K562 (cell line): ENCODE data around the gene ZNF429. TPM values are rescaled to one million over a fixed set of nuclear protein-coding genes. Genes with fewer than 3 reads are reported as not detected.
A peak's percentile ranks its signal among the peaks of the same experiment; 100 is the strongest.

Experiments used
- ARID1B ChIP-seq: fragments of 450-650 bp; IDR thresholded peaks from 2 replicates; pipeline ENCODE4 v1.6.1; 2016; ENCODE audit warnings: antibody characterized with exemption, mild to moderate bottlenecking, inconsistent platforms
- ATF4 ChIP-seq: fragments of 450-650 bp; formaldehyde crosslinking; IDR thresholded peaks from 2 replicates; pipeline ENCODE4 v1.4.0; 2022; ENCODE audit warnings: mild to moderate bottlenecking, moderate library complexity
- ATF7 ChIP-seq: fragments of 450-650 bp; IDR thresholded peaks from 2 replicates; pipeline ENCODE4 v1.7.1; 2014; ENCODE audit warnings: mild to moderate bottlenecking, moderate library complexity
- BRD4 ChIP-seq: fragments of 200-600 bp; sonication (generic); IDR thresholded peaks from 2 replicates; pipeline ENCODE4 v1.6.1; 2017; ENCODE audit warnings: inconsistent platforms
- CEBPB ChIP-seq: fragments of 450-650 bp; IDR thresholded peaks from 2 replicates; pipeline ENCODE4 v1.6.1; 2016; ENCODE audit warnings: missing genetic modification characterization, missing compliant biosample characterization
- ETV5 ChIP-seq: sonication (generic); formaldehyde crosslinking; IDR thresholded peaks from 2 replicates; pipeline ENCODE4 v1.4.0; 2020; ENCODE audit warnings: low read depth, mild to moderate bottlenecking, missing genetic modification reagents
- HCFC1 ChIP-seq: IDR thresholded peaks from 2 replicates; pipeline ENCODE4 v1.6.1; 2012; ENCODE audit warnings: low read depth, low read length, improper control_type of control experiment
- HNRNPLL ChIP-seq: fragments of 200-400 bp; formaldehyde crosslinking; IDR thresholded peaks from 2 replicates; pipeline ENCODE4 v1.6.1; 2017; ENCODE audit warnings: low read length, low read depth, mild to moderate bottlenecking; ENCODE audit not compliant: poor library complexity, severe bottlenecking
- KAT2B ChIP-seq: IDR thresholded peaks from one replicate; pipeline ENCODE4 v1.6.1; 2012; ENCODE audit warnings: low read depth, mild to moderate bottlenecking, control low read depth, inconsistent platforms, low read length, moderate library complexity
- KDM5B ChIP-seq: fragments of 200-600 bp; sonication (generic); IDR thresholded peaks from 2 replicates; pipeline ENCODE4 v1.6.1; 2012; ENCODE audit warnings: low read depth, mild to moderate bottlenecking, moderate library complexity, low read length, control low read depth, inconsistent platforms; ENCODE audit not compliant: insufficient replicate concordance
- MLLT1 ChIP-seq, 2 experiments: fragments of 450-650 bp; IDR thresholded peaks; 2 replicates each; pipeline ENCODE4 v1.6.1; 2016
- MTA3 ChIP-seq: fragments of 450-650 bp; formaldehyde crosslinking; IDR thresholded peaks from 2 replicates; pipeline ENCODE4 v1.6.1; 2017; ENCODE audit warnings: mild to moderate bottlenecking, borderline replicate concordance
- POLR2AphosphoS5 ChIP-seq: IDR thresholded peaks from 2 replicates; pipeline ENCODE4 v1.6.1; 2011; ENCODE audit warnings: mild to moderate bottlenecking, low read depth, low read length, moderate library complexity; ENCODE audit not compliant: control insufficient read depth, insufficient read depth
- POLR2G ChIP-seq: fragments of 200-400 bp; formaldehyde crosslinking; IDR thresholded peaks from 2 replicates; pipeline ENCODE4 v1.6.1; 2017; ENCODE audit warnings: low read depth, mild to moderate bottlenecking, antibody characterized with exemption, low read length, moderate library complexity
- RBFOX2 ChIP-seq: fragments of 200-400 bp; formaldehyde crosslinking; IDR thresholded peaks from 2 replicates; pipeline ENCODE4 v1.6.1; 2017; ENCODE audit warnings: low read depth, mild to moderate bottlenecking, low read length, moderate library complexity
- STAT5B ChIP-seq: fragments of 250-450 bp; sonication (Bioruptor Pico); IDR thresholded peaks from 2 replicates; pipeline ENCODE4 v1.8.0; 2021; ENCODE audit warnings: mild to moderate bottlenecking, inconsistent platforms
- TAF7 ChIP-seq: fragments of 450-650 bp; IDR thresholded peaks from 2 replicates; pipeline ENCODE4 v1.6.1; 2016; ENCODE audit warnings: missing genetic modification characterization, missing compliant biosample characterization
- TOE1 ChIP-seq, 2 experiments: fragments of 450-650 bp in 1 of 2; sonication (generic) in 1 of 2; formaldehyde crosslinking in 1 of 2; IDR thresholded peaks; 2 replicates each; pipeline versions ENCODE4 v1.7.1 to v1.8.0; 2016 to 2022; ENCODE audit warnings: borderline replicate concordance in 2 of 2, mild to moderate bottlenecking in 2 of 2, antibody characterized with exemption in 1 of 2, inconsistent platforms in 1 of 2, low read depth in 1 of 2, missing genetic modification reagents in 1 of 2, moderate library complexity in 1 of 2
- YY1 ChIP-seq, 3 experiments: IDR thresholded peaks; 2 replicates each; pipeline ENCODE4 v1.6.1; 2011; ENCODE audit warnings: low read length in 2 of 3, mild to moderate bottlenecking in 2 of 3, moderate library complexity in 2 of 3, borderline replicate concordance in 1 of 3, control low read depth in 1 of 3, low read depth in 1 of 3; ENCODE audit not compliant: insufficient read depth in 3 of 3, insufficient replicate concordance in 2 of 3, control insufficient read depth in 1 of 3, insufficient read length in 1 of 3; ENCODE audit errors: extremely low read depth in 1 of 3
- ZC3H4 ChIP-seq: sonication (generic); formaldehyde crosslinking; IDR thresholded peaks from 2 replicates; pipeline ENCODE4 v1.9.0; 2021; ENCODE audit warnings: missing genetic modification reagents, borderline replicate concordance
- ZEB2 ChIP-seq: fragments of 450-650 bp; IDR thresholded peaks from 2 replicates; pipeline ENCODE4 v1.6.1; 2016
- ZFP1 ChIP-seq: fragments of 450-650 bp; formaldehyde crosslinking; IDR thresholded peaks from 2 replicates; pipeline ENCODE4 v1.4.0; 2020; ENCODE audit warnings: mild to moderate bottlenecking, mixed read lengths
- polyA plus RNA-seq, 8 experiments: library from polyadenylated mRNA; depleted of rRNA in 4 of 8; stranded (reverse) in 5 of 8; unstranded in 3 of 8; fragments of >200 nt; fragmentation: Nextera tagmentation in 2 of 8; fragmentation: Illumina TruSeq in 1 of 8; extraction: Ambion mirVana in 2 of 8; extraction: Trizol in 1 of 8; gene quantifications; 2 replicates each; pipeline versions ENCODE4 v1.2.1 to v1.2.3, GENCODE V29; 2011 to 2014; ENCODE audit warnings: inconsistent platforms in 1 of 8, missing spikeins in 1 of 8
- total RNA-seq, 7 experiments: library from RNA; depleted of rRNA in 6 of 7; stranded (reverse); fragments of >200 nt in 6 of 7; fragmentation: Illumina TruSeq in 2 of 7; extraction: Trizol in 2 of 7; gene quantifications; 2 replicates each; pipeline versions ENCODE4 v1.2.1 to v1.2.3, GENCODE V29; 2011 to 2021; ENCODE audit warnings: low replicate concordance in 1 of 7

Gene ZNF429
- total and polyA plus RNA-seq, 9 of the 15 experiments (the other 6 are each of a cell fraction or from before 2014, with no cell fraction given), result 11.4 to 24.5 (median 16.3) TPM

- TF ChIP-seq HNRNPLL (peak; percentile 75), ZC3H4 (CRISPR knock-in tag) (0 out of 2 replicates have a peak, but pooled peaks have one; percentile 42), YY1 (IDR thresholded peaks at IDR 0.05; ENCODE audit: borderline replicate concordance in 1 of 3, control insufficient read depth in 1 of 3, extremely low read depth in 1 of 3, insufficient read depth in 3 of 3, insufficient read length in 1 of 3, insufficient replicate concordance in 2 of 3, low read depth in 1 of 3, low read length in 2 of 3) (peak; percentile 42 to 92 (median 78)), POLR2G (peak; percentile 79), KAT2B (no peak), HCFC1 (peak; percentile 12; the same call in 1 of the 2 replicates), ETV5 (CRISPR knock-in tag) (0 out of 2 replicates have a peak, but pooled peaks have one; percentile 39), MTA3 (peak; percentile 71; the same call in 1 of the 2 replicates), MLLT1 (IDR thresholded peaks at IDR 0.05) (peak in 1 of 2 experiments; percentile 61; a peak in 3 of 4 replicates), KDM5B (peak; percentile 78), ATF7 (peak; percentile 60; the same call in 1 of the 2 replicates), STAT5B (CRISPR knock-in tag) (no peak), ATF4 (CRISPR knock-in tag) (0 out of 2 replicates have a peak, but pooled peaks have one; percentile 43), RBFOX2 (peak; percentile 85), POLR2AphosphoS5 (peak; percentile 68), BRD4 (peak; percentile 87), TOE1 (IDR thresholded peaks at IDR 0.05; ENCODE audit: borderline replicate concordance) (0 out of 2 replicates have a peak, but pooled peaks have one; percentile 31), TOE1 (CRISPR knock-in tag; IDR thresholded peaks at IDR 0.05; ENCODE audit: borderline replicate concordance, low read depth) (no peak), TAF7 (tag) (peak; percentile 90), CEBPB (peak; percentile 97), ZEB2 (0 out of 2 replicates have a peak, but pooled peaks have one; percentile 14), ZFP1 (CRISPR knock-in tag) (no peak), ARID1B (0 out of 2 replicates have a peak, but pooled peaks have one; percentile 15)
Observed at GRCh38 chr19:21505459-21506451, at the start of gene ZNF429 (continued).
